Stimulated activated CD4-positive, alpha-beta T cell treated with anti-CD3 and anti-CD28 coated beads, Interleukin-15, amount 100 ng/mL, for 24 hours (primary cell): ENCODE measurements around the gene OPA1.
"Not testable (repeated sequence)": the region's sequence is repeated elsewhere in the genome, so short reads cannot be mapped to it uniquely, and the experiment has no call there.

ENCODE experiments used
- DNase-seq: peaks from one replicate; pipeline ENCODE4 v3.0.0-alpha.2; 2020

OPA1 gene

GRCh38 chr3:193590088-193590856 lies 2.7 kb upstream of the OPA1 start:
- no peak for DNase-seq

- peak; percentile 66 for DNase-seq
Observed at GRCh38 chr3:193593668-193594030, 641 bp downstream of the OPA1 start.

GRCh38 chr3:193594946-193595689 lies 2.1 kb downstream of the OPA1 start:
- no peak for DNase-seq

- DNase-seq, result no peak
Observed at GRCh38 chr3:193595939-193596487, 3.0 kb downstream of the OPA1 start.

GRCh38 chr3:193598202-193598601 lies 5.2 kb downstream of the OPA1 start:
- no peak for DNase-seq

GRCh38 chr3:193599393-193599792 lies 6.4 kb downstream of the OPA1 start:
- no peak for DNase-seq

GRCh38 chr3:193605876-193606275 lies 12.9 kb downstream of the OPA1 start:
- DNase-seq, result peak; percentile 61

GRCh38 chr3:193606892-193607291 lies 13.9 kb downstream of the OPA1 start:
- DNase-seq, result not testable (repeated sequence)

GRCh38 chr3:193610516-193610915 lies 17.5 kb downstream of the OPA1 start:
- not testable (repeated sequence) for DNase-seq

GRCh38 chr3:193614430-193614829 lies 21.4 kb downstream of the OPA1 start:
- no peak for DNase-seq

- DNase-seq, result no peak
Observed at GRCh38 chr3:193617628-193618027, 24.6 kb downstream of the OPA1 start.

GRCh38 chr3:193620057-193620456 lies 27.0 kb downstream of the OPA1 start:
- DNase-seq, result no peak

GRCh38 chr3:193620650-193621049 lies 27.6 kb downstream of the OPA1 start:
- DNase-seq, result no peak

GRCh38 chr3:193621127-193621526 lies 28.1 kb downstream of the OPA1 start:
- no peak for DNase-seq

GRCh38 chr3:193630005-193630404 lies 37.0 kb downstream of the OPA1 start:
- DNase-seq, result no peak

- DNase-seq, result no peak
Observed at GRCh38 chr3:193637831-193638230, 44.8 kb downstream of the OPA1 start.

GRCh38 chr3:193638833-193639232 lies 45.8 kb downstream of the OPA1 start:
- DNase-seq, result no peak

GRCh38 chr3:193640165-193640715 lies 47.2 kb downstream of the OPA1 start:
- no peak for DNase-seq

- no peak for DNase-seq
Observed at GRCh38 chr3:193640728-193641439, 47.9 kb downstream of the OPA1 start.

- DNase-seq, result no peak
Observed at GRCh38 chr3:193641440-193641775, 48.4 kb downstream of the OPA1 start.

GRCh38 chr3:193645806-193646205 lies 52.8 kb downstream of the OPA1 start:
- DNase-seq, result no peak

GRCh38 chr3:193648542-193649076 lies 55.6 kb downstream of the OPA1 start:
- DNase-seq, result no peak

GRCh38 chr3:193650585-193650984 lies 57.6 kb downstream of the OPA1 start:
- no peak for DNase-seq
